HG02588 (cell line): ENCODE measurements around the gene KRT81.
A peak's percentile ranks its signal among the peaks of the same experiment; 100 is the strongest.
"Not testable (repeated sequence)": the region's sequence is repeated elsewhere in the genome, so short reads cannot be mapped to it uniquely, and the experiment has no call there.

Experiments
- ATAC-seq: cut with Tn5 transposase; IDR thresholded peaks from one replicate; pipeline ENCODE4 v1.9.1; 2021; ENCODE audit warnings: mild to moderate bottlenecking, moderate library complexity; ENCODE audit not compliant: unreplicated experiment

KRT81 gene

DNA sequence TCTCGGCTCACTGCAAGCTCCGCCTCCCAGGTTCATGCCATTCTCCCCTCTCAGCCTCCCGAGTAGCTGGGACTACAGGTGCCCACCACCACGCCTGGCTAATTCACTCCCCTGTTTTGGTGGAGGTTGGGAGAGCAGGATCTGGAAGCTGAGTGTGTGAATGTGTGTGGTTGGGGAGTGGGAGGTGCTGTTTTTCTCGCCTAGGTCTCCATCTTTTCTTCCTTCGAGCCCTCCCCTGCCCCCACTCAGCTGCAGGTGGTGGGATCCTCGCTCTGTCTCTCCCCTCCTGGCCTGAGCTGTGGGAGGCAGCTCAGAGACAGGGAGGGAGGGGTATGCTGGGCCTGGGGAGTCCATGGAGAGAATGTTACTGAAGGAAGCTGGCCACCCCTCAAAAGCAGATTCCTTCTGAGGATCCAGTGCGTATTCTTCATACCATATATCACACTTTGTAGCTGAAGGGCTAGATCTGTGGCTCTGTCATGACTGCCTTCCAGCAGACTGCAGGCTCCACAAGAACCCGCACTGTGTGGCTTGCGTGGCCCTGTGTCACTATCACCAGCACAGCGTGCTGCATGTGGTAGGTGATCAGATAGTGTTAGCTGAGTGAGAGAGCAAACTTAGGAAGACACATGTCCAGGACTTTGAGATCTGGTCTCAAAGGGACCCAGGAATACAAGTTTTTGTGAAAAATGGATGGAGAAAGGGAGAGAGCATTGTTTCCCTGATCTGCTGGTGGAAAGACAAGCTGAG lies 27.1 kb upstream of the KRT81 start:
- ATAC-seq, result no peak

DNA sequence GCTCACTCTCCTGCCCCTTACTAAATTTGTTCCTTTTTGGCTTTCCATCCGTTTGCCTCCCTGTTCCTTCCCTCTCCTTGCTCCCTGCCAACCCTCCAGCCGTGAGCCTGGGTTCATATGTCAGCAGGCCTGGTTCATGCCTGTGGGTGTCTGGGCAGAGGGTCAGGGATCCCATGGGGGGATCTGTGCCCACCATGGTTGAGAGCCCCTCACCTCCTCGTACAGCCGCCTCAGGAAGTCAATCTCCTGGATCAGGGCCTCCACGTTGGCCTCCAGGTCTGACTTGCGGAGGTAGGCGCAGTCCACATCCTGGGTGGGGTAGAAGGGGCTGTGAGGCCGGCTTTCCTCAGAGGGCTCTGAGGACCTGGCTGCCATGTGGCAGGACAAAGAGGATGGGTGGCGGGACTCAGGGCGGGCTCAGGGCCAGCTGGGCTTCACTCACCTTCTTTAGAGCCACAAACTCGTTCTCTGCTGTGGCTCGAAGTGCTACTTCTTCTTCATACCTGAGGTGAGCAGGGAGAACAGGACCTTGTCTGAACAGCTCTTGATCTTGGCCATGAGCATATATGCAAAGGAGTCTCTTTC lies 26.2 kb upstream of the KRT81 start:
- ATAC-seq, result no peak

DNA sequence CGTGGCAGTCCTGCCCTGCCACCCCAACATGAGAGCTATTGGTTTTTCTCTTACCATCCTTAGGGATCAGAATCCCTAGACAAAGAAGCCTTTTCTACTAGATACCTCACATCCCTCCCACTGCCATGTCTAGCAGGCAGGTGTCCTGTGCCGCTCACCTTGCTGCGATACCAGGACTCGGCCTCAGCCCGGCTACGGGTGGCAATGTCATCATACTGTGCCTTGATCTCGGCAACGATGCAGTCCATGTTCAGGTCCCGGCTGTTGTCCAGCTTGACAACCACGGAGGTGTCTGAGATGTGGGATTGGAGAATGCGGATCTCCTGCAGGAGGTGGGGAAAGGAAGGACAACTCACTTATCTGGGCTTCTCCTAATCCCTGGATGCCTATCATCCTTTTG lies 25.4 kb upstream of the KRT81 start:
- no peak for ATAC-seq

DNA sequence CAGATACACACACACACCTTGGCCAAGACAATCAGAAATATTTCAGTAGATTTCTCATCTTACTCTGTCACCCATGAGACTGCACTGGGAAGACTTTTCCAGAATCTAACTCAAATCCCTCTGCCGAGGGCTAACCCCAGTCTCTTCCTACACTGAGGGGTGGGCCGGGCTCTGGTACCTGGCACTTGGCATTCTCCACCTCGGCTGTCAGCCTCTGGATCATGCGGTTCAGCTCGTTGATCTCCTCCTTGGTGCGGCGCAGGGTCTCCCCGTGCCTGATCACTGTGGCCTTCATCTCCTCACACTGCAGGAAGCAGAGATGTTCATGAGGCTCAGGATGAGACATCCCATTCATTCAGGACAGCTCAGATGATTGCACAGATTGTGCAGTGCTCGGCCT lies 25.0 kb upstream of the KRT81 start:
- ATAC-seq, result no peak

DNA sequence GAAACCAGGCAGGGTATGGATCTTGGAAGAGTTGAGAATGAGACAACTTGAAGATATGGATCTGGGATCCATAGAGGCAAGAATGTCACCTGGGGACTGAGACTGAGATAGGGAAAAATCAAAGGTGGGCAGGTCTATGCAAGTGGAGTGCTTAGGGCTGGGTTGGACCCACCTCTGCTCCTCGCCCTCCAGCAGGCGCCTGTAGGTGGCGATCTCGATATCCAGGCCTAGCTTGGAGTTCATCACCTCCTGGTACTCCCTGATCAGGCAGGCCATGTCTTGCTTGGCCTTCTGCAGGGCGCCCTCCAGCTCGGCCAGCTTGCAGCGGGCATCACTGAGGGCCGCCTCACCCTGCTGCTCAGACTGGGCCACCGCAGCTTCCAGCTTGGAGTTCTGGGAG lies 24.4 kb upstream of the KRT81 start:
- ATAC-seq, result not testable (repeated sequence)

DNA sequence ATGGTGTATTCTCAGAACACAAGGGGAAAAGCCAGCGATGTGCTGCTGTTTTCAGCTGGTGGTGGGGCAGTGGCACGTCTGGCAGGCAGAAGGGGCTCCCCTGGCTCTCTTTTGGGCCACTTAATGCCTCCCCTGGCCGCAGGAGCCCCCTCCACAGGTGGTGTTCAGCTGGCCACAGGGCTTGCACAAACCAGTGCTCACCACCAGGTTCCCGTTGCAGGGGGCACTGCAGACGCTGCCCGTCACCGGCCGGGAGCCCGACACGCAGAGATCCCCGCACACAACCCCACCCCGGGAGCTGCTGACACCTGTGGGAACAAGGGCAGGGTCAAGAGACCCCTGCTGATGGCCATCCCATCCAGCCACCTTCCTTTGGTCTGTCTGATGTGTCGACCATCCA lies 23.2 kb upstream of the KRT81 start:
- ATAC-seq, result no peak

DNA sequence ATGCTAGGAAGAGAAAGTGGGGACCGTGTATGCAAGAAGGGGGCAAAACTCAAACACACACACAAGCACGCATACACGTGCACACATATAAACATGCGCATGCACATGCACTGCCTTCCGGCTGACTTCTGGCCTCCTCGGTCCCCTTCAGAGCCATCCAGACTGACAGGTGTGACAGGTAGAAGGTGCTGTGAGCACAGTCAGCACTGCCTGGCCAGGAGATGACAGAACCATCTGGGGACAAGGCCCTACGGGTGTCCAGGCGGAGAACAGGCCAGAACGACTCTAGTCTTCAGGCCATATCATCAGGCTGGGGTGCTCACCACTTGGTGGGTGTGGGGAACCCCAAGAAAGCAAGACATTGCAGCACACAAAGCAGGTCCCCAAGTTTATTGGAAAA lies 22.6 kb upstream of the KRT81 start:
- ATAC-seq, result no peak

DNA sequence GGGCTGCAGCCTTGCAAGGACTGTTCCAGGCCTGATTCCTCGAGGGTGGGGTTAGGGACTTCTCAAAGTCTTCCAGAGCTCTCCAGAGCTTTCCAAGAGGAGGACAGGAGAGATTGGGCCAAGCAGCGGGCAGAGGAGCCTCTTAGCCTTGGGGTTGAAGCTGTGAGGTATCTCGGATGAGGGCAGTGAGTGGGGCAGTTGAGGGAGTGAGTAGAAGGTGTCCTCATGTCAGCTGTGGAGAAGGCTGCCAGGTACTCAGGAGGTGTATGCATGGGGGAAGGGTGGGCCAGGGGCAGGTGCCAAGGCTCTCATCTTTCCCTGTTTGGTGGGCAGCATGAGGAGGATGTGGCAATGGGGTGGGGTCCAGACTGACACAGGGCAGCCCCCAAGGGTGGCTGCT lies 22.1 kb upstream of the KRT81 start:
- no peak for ATAC-seq

DNA sequence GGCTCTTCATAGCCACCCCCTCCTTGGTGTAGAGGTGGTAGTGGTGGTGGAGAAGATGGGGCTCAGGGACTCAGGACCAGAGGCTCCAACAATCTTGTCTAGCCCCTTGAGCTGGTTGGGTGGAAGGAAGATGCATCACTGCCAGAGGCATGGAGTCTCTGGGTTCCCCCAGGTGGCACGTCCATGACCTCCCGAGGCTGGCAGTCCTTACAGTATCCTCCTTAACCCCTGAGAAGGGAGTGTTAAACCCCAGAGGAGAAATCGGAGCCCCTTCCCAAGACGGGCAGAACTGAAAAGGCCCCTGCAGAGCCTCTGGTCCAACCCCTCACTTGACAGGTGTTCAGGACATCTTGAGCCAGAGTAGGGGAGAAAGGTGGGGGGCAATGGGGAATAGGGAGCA lies 20.8 kb upstream of the KRT81 start:
- no peak for ATAC-seq

DNA sequence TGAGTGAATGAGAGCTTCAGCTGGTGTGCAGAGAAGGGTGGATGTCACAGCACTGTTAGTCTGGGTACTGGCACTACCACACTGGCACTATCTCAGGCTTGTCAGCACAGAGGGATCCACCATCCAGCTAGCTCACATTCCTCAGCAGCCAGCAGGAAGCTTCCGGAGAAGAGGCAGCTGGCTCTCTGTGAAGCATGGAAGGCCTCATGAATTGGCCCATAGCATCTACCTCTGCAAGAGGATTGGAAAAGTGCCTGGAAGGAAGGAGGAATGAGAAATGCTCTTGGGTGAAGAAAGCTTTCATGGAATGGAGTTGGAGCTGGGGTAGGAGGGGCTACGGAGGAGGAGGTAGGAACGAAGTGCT lies 19.9 kb upstream of the KRT81 start:
- ATAC-seq, result no peak

DNA sequence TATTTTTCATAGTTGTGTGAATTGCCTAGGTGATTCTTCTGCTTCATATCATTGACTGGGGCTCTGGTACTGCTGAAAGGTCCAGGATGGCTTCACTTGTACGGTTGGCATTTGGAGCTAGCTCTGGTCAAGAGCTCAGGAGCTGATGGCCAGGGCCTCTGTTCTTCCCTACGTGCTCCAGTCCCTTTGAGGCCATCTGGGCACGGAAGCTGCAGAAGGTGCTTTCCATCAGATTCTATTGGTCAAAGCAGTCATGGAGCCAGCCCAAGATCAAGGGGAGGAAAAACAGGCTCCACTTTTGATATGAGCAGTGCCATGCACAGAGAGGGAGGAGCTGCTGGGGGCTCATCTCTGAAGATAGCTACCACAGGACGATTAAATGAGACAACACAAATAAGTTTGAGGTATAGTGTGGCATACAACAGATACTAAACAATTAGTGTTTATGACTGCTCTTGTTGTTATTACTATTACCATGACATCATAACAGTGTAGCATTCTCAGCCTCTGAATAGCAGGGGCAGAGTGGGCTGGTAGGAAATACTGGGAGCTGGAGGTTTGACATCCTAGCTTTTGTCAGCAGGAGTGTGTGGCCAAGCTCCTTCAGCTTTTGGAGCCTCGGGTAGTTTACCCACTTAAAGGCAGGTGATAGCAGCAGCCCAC lies 19.4 kb upstream of the KRT81 start:
- ATAC-seq, result no peak

DNA sequence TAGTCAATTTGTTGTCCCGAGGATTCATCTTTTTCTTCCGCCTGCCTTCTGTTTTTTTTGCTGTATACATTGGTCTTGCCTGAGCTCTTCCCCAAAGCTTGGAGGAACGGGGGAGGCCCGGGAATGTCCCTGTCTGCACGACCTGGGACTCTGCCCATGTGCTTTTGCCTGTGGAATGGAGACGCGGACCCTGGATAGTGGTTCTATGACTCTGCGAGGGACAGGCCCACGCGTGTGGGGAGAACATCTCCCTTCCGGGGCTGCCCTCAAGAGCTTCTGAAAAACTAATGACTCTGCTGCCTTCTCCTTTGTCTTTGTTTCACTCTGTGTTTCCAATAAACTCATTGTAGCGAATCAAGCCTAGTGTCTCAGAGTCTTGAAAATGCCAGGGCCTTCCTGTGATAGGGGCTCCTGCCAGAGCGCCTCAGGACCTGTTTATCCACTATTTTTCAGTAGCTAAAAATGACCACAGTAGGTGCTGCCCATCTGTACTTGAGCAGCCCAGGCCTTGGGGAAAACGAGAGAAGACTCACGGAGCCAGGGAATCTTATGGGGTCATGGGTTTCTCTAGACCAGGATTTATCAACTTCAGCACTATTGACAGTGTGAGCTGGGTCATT lies 17.6 kb upstream of the KRT81 start:
- ATAC-seq, result no peak

DNA sequence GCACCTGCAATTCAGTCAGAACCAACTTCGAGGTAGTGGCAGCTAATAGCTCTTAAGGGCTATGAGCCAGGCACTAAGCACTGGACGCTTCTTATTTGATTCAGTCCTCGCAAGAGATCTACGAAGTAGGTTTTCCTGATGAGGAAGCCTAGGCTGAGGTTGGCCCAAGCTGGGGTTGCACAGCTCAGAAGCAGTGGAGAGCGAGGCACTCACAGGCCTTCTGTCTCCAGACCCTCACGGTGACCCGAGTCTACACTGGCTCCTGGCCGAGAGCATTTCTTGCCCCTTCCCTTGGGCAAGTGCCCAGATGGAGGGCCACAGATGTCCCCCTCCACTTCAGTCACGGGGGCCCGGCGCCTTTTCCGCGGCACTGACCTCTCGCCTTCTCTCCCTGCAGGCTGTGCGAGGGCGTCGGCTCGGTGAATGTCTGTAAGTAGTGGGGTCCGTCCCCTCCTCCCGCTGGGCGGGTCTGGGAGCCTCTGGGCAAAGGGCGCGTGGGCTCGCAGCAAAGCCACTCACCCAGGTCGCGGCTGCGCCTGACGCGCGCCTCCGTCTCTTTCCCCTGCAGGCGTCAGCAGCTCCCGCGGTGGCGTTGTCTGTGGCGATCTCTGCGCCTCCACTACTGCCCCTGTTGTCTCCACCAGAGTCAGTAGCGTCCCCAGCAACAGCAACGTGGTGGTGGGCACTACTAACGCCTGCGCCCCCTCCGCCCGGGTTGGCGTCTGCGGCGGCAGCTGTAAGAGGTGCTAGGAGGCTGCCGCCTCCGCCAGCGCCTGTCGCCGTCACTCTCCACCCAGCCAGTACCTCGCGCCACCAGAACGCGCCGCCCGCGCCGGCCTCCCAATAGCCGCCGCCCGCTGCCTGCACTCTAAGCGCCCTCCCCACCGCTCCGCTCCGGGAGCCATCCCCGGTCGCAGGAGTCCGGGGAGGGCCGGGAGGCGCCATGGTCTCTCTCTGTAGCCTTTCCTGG lies 16.8 kb upstream of the KRT81 start:
- no peak for ATAC-seq

DNA sequence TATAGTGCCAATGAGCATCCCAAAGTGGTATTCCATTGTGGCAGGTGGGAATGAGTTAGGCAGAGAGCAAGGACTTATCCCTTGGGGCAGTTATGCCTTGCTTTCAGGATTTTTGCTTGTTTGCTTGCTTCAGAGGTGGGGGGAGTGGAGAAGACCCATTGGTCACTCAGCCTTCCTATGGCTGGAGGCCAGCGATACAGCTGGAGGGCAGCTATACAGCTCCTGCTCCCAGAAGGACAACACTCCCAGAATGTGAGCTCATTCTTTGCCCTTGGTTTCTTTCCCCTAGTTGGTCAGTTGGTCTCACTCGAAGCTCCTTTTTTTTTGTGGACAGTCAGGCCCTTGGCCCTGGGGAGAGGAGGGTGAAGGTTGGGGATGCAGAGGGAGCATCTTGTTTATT lies 15.4 kb upstream of the KRT81 start:
- no peak for ATAC-seq

DNA sequence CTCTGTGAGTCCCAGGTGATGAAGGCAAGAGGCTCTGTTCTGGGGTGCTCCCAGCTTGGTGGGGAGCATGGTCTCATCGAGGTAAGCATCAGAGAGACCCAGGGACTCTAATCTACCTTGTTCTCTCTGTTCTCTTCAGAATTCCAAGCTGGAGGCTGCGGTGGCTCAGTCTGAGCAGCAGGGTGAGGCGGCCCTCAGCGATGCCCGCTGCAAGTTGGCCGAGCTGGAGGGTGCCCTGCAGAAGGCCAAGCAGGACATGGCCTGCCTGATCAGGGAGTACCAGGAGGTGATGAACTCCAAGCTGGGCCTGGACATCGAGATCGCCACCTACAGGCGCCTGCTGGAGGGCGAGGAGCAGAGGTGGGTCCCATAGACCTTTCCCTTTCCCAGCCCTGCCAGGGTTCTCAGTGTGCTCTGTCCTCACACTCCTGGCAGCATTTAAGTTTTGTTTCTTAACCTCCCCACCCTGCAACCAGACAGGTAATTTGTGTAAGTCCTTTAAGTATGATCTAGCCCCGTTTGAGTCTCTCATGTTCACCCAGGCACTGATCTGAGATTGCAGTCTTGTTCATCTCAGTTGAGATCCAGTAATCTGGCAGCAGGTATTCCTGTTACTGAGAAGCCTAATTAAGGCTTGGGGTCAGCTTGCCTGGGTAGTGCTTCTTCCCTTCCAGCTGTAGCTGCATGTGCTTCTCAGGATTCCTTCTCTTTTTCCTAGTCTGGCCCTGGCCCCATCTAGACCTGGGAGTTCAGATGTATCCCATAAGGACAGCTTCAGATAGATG lies 14.8 kb upstream of the KRT81 start:
- ATAC-seq, result no peak

DNA sequence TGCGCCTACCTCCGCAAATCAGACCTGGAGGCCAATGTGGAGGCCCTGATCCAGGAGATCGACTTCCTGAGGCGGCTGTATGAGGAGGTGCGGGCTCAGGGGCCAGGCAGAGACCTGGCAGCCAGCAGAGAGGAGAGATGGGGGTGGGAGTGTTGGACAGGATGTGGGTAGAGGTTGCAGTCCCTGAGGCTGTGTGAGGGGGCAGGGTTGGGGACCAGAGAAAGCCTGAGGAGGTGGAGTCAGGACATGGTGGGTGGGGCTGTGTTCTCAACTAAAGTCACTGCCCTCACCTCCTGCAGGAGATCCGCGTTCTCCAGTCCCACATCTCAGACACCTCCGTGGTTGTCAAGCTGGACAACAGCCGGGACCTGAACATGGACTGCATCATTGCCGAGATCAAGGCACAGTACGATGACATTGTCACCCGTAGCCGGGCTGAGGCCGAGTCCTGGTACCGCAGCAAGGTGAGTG lies 13.6 kb upstream of the KRT81 start:
- peak; percentile 81 for ATAC-seq

DNA sequence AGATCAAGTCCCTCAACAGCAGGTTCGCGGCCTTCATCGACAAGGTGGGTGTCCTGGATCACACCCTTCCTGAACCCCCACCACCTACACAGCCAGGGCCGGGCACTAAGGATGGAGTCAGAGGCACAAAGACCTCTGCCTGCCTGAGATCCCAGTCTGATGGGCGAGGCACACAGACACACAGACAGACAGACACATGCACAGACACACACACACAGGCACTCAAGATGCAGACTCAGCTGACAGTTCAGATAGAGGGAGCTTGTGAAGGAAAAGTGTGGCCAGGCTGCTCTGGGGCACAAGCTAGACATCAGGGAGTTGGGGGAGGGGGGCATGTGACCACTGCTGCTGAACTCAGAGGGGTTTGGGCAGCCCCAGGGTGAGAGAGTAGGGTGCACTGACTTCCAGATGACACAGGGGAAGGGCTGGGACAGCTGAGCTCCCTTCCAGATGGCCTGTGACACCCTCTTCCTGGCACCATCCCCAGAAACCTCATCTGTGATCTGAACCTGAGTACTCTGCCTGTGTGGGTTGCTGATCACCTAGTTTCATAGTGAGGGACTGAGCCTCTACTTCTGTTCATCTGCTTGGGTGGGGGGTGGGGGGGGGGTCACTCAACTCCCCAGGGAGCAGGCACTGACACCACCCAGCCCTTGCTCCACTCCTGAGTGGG lies 11.0 kb upstream of the KRT81 start:
- ATAC-seq, result not testable (repeated sequence)

DNA sequence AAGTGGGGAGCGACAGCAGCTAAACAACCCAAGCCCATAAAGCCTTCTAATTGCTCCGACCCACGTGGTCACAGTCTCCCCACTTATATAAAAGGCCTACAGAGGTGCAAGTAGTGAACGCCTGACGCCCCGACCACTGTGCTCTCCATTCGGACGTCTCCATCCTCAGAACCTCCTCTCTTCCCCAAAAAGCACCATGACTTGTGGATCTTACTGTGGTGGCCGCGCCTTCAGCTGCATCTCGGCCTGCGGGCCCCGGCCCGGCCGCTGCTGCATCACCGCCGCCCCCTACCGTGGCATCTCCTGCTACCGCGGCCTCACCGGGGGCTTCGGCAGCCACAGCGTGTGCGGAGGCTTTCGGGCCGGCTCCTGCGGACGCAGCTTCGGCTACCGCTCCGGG lies 10.4 kb upstream of the KRT81 start:
- ATAC-seq, result not testable (repeated sequence)
